Fibroblast of villous mesenchyme (primary cell): Measurements from ENCODE around the gene CD40. TPM values are rescaled to one million over a fixed set of nuclear protein-coding genes. Genes with fewer than 3 reads are reported as not detected.
A peak's percentile ranks its signal among the peaks of the same experiment; 100 is the strongest.

Source experiments
- DNase-seq: peaks from one replicate; pipeline ENCODE4 v3.0.0-alpha.2; 2010; ENCODE audit warnings: low read depth
- H3K4me3 ChIP-seq: 2 replicates; pipeline ENCODE4 v1.5.1; 2011; ENCODE audit warnings: low read depth, mild to moderate bottlenecking, low read length
- CTCF ChIP-seq: IDR thresholded peaks from 2 replicates; pipeline ENCODE4 v1.5.1; 2012; ENCODE audit warnings: low read depth, mild to moderate bottlenecking, low read length; ENCODE audit not compliant: insufficient read depth
- total RNA-seq: library from RNA; depleted of rRNA; stranded (reverse); fragments of >200 nt; gene quantifications from 2 replicates; pipeline ENCODE4 v1.2.3, GENCODE V29; 2012

The CD40 gene
- total RNA-seq: 0.43 and 0.97 TPM in 2 replicates

DNA sequence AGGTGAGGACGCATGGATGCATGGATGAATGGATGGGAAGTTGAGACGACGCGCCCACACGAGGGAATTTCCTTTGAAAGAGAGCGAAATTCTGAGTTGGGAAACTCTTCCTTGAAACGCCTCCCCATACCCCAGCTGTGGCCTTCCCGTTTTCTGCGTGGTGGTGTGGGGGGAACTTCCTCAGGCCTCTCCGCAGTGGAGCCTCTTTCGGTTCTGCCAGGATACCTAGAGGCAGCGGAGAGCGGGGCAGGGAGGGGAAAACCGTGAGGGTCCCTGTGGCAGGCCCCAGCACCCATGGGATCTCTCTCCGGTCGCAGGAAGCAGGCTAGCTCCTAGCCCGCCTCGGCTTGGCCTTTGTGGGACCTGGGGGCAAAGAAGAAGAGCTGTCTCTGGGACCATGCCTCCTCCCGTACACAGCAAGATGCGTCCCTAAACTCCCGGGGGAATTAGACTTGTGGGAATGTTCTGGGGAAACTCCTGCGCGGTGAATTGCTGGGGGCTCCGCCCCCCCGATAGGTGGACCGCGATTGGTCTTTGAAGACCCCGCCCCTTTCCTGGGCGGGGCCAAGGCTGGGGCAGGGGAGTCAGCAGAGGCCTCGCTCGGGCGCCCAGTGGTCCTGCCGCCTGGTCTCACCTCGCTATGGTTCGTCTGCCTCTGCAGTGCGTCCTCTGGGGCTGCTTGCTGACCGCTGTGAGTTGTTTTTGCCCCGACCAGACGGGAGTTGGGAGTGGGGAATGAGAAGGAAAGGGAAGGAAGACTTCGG, at the start of gene CD40:
TSS of gene CD40 (plus strand) at position 611 of the 764 bp plus-strand sequence. CDS start at position 641, 30 bp downstream.
- TF ChIP-seq CTCF: no peak
- DNase-seq: peak; percentile 70
- peak within 1 kb of the TSS; percentile 52 for H3K4me3 ChIP-seq

DNA sequence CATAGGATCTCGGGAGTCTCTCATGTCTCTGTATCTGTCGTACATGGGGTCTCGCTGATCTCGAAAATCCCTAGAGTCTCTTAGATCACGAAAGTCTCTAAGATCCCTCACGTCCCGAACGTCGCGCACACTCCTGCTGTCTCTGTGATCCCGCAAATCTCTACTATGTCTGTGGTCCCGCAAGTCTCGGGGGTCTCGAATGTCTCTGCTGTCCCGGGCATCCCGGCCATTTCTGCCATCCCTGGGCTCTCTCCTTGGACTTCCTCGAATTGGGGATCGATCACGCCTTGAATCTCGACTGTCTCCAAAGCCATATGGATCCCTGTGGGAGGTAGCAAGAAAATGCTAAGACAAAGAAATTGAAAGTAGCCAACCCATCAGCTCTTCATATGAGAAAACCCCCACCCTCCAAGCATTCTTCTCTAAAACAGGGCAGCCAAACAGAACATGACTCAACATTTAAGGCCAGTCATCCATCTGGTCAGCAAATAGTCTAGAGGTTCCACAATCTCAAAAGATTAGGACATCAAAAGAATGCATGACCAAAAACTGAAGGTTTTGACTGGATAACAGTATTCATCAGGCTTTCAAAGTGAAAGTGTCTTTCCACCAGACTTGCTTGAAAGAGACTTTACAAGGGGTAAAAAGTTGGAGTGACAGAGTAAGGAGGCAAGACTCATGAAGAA, 47.8 kb upstream of the CD40 start:
- TF ChIP-seq CTCF: no peak
- no peak overlapping the region for H3K4me3 ChIP-seq
- peak; percentile 61 for DNase-seq

DNA sequence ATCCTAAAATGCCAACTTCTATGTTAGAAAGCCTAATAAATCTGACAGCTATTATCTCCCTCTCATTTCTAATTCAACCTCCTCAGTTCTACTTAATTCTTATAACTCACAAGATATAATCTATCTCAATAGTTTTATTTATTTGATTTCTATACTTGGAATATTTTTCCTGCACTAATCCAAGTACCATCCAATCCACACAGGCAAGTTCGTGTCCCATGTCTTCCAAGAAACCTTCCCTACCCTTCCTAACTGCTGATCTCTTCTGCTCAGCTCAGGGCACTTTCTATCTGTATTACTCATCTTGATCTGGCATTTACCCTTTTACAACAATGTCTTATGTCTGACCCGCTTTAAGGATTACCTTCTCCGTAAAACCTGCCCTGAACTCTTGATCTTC, 46.5 kb upstream of the CD40 start:
- H3K4me3 ChIP-seq: no peak overlapping the region
- TF ChIP-seq CTCF: no peak
- DNase-seq: no peak

DNA sequence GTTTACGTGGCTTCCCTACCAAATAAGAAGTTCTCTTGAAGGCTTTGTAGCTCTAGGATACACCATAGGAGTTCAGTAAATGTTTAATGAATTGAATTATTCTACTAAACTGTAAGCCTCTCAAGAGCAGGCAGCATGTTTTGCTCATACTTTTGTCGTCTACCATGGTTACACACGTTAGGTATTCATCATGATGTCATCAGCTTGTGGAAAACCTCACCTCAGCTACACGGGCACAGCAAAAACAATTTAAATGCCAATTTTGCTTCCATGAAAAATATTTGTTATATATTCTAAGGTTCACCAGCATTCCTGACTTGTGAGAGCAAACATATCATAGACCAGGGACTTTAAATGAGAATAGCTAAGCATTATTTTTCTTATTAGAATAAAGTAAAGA, 45.1 kb upstream of the CD40 start:
- TF ChIP-seq CTCF: no peak
- H3K4me3 ChIP-seq: no peak overlapping the region
- no peak for DNase-seq

- no peak overlapping the region for H3K4me3 ChIP-seq
- no peak for DNase-seq
- no peak for TF ChIP-seq CTCF
Measured at GRCh38 chr20:46073443-46073842, 44.7 kb upstream of the CD40 start.

- no peak overlapping the region for H3K4me3 ChIP-seq
- no peak for DNase-seq
- no peak for TF ChIP-seq CTCF
Measured at GRCh38 chr20:46074006-46074405, 44.1 kb upstream of the CD40 start.
